ENCODE measurements around the gene ARHGEF19. TPM values are rescaled to one million over a fixed set of nuclear protein-coding genes. Genes with fewer than 3 reads are reported as not detected.

ARHGEF19 gene
- total and polyA plus RNA-seq, 2 of the 13 experiments (the other 11 are each of a cell fraction or from before 2014, with no cell fraction given) = 1.7 to 1.8 TPM

GRCh38 chr1:16150508-16150907 lies 61.9 kb downstream of the ARHGEF19 start (continued):
- TF ChIP-seq BRF2 (CRISPR knock-in tag; IDR thresholded peaks at IDR 0.05) (no peak), KLF13 (CRISPR knock-in tag; IDR thresholded peaks at IDR 0.05) (no peak)

GRCh38 chr1:16149702-16150488 lies 62.6 kb downstream of the ARHGEF19 start:
- TF ChIP-seq NONO (IDR thresholded peaks at IDR 0.05) = no peak
- no peak for TF ChIP-seq NONO (CRISPR knock-in tag; conservative IDR thresholded peaks at IDR 0.05)
- TF ChIP-seq ZNF3 (CRISPR knock-in tag; IDR thresholded peaks at IDR 0.05) = peak; percentile 90
- TF ChIP-seq HCFC1 (IDR thresholded peaks at IDR 0.05; ENCODE audit: low read depth, low read length) = no peak
- TF ChIP-seq JDP2 (CRISPR knock-in tag; IDR thresholded peaks at IDR 0.05; ENCODE audit: borderline replicate concordance) = no peak
- TF ChIP-seq ZFX (CRISPR knock-in tag; IDR thresholded peaks at IDR 0.05; ENCODE audit: low read depth) = 0 out of 2 replicates have a peak, but pooled peaks have one; percentile 8
- TF ChIP-seq ZNF275 (CRISPR knock-in tag; IDR thresholded peaks at IDR 0.05; ENCODE audit: borderline replicate concordance) = no peak
- no peak for TF ChIP-seq ZFP41 (CRISPR knock-in tag; IDR thresholded peaks at IDR 0.05; ENCODE audit: borderline replicate concordance)
- TF ChIP-seq ZNF878 (CRISPR knock-in tag; IDR thresholded peaks at IDR 0.05) = no peak
- no peak for TF ChIP-seq ATRX (CRISPR knock-in tag; IDR thresholded peaks at IDR 0.05; ENCODE audit: borderline replicate concordance)
- no peak for TF ChIP-seq NR2F6 (IDR thresholded peaks at IDR 0.05)
- TF ChIP-seq NR2F6 (CRISPR knock-in tag; IDR thresholded peaks at IDR 0.05) = no peak
- peak; percentile 80 for TF ChIP-seq ZNF629 (CRISPR knock-in tag; conservative IDR thresholded peaks at IDR 0.05)
- 0 out of 2 replicates have a peak, but pooled peaks have one; percentile 9 for TF ChIP-seq ZNF34 (CRISPR knock-in tag; IDR thresholded peaks at IDR 0.05; ENCODE audit: borderline replicate concordance)
- no peak for DNase-seq (ENCODE audit: low spot score)
- intact Hi-C loops (cut with micrococcal nuclease; ENCODE audit: unreplicated experiment) (loop anchor here (10.0 kb wide), 1 partner anchor 75 kb away; the partner anchor contains the start of gene FAM131C), in situ Hi-C loops (cut with HindIII; ENCODE audit: extremely low pct_ligation_motif_present, low pct_unique_long_range_greater_than_20kb) (loop anchor here (5.0 kb wide), 1 partner anchor 32 kb away; no protein-coding TSS in a partner anchor)
- peaks cover 26 to 52% of the 10 kb centered on the region in 2 experiments for H3K36me3 ChIP-seq (replicated peaks in 1 of 2; ENCODE audit: control insufficient read depth in 1 of 2, insufficient read depth in 2 of 2, low read length in 2 of 2)
- H3K79me2 ChIP-seq (ENCODE audit: insufficient read depth, low read length) = peaks cover 78% of the 10 kb centered on the region
- no peak overlapping the region for H3K4me3 ChIP-seq (replicated peaks in 1 of 3; ENCODE audit: insufficient read depth in 1 of 3, low read depth in 2 of 3, low read length in 3 of 3)
- BruUV-seq (replicated peaks) = no TSS peak
- H3K9ac ChIP-seq (ENCODE audit: insufficient read depth, low read depth, low read length) = no peak overlapping the region
- peaks cover 91% of the 10 kb centered on the region for H3K4me1 ChIP-seq (ENCODE audit: insufficient read depth, low read length)
- H3K27ac ChIP-seq (ENCODE audit: extremely low read length, insufficient read depth, low read length) = no peak overlapping the region
- WGBS (ENCODE audit: low lambda C conversion rate) = 89% methylated on average over 8 of the region's 12 CpGs
- ChIA-PET CTCF (ENCODE audit: low intra/inter-chr PET ratio, low total read pairs) (no interaction called here), POLR2A (no interaction called here)
- ATAC-seq = no peak
- H3K4me2 ChIP-seq (ENCODE audit: low read depth, low read length) = no peak overlapping the region
- H2AFZ ChIP-seq (ENCODE audit: low read length) = no peak overlapping the region
- no peaks in the 10 kb centered on the region; a peak in 1 of 5 replicates for H3K27me3 ChIP-seq (ENCODE audit: control insufficient read depth in 1 of 2, insufficient read depth in 2 of 2, low read length in 2 of 2)
- no peaks in the 10 kb centered on the region for H3K9me3 ChIP-seq (ENCODE audit: low read length)
- FAIRE-seq = no peak
- peaks cover 54% of the 10 kb centered on the region for H4K20me1 ChIP-seq (ENCODE audit: insufficient read depth, low read length)

Data from HepG2 (cell line).